HepG2 (cell line): Measurements from ENCODE around the gene GDAP1L1. TPM values are rescaled to one million over a fixed set of nuclear protein-coding genes. Genes with fewer than 3 reads are reported as not detected.

Experiments used
- HDAC2 ChIP-seq: sonication (generic); formaldehyde crosslinking; IDR thresholded peaks from 2 replicates; pipeline ENCODE4 v1.4.0; 2020; ENCODE audit warnings: missing genetic modification reagents
- HMGXB4 ChIP-seq, 2 experiments: sonication (generic) in 1 of 2; formaldehyde crosslinking in 1 of 2; IDR thresholded peaks; 2 replicates each; pipeline versions ENCODE4 v1.4.0 to v1.6.1; 2018 to 2020; ENCODE audit warnings: missing genetic modification reagents in 2 of 2, borderline replicate concordance in 1 of 2, low read depth in 1 of 2, mild to moderate bottlenecking in 1 of 2, missing biosample characterization in 1 of 2
- MIER2 ChIP-seq: IDR thresholded peaks from 2 replicates; pipeline ENCODE4 v1.6.1; 2016; ENCODE audit warnings: missing biosample characterization, missing genetic modification reagents
- PAXIP1 ChIP-seq: sonication (generic); formaldehyde crosslinking; conservative IDR thresholded peaks from 2 replicates; pipeline ENCODE4 v1.4.0; 2020; ENCODE audit warnings: mild to moderate bottlenecking, missing genetic modification reagents, moderate library complexity
- SRY ChIP-seq: sonication (generic); formaldehyde crosslinking; IDR thresholded peaks from 2 replicates; pipeline ENCODE4 v1.8.0; 2022; ENCODE audit warnings: mild to moderate bottlenecking, missing genetic modification reagents
- ZBTB34 ChIP-seq: sonication (generic); formaldehyde crosslinking; IDR thresholded peaks from 2 replicates; pipeline ENCODE4 v1.8.0; 2022; ENCODE audit warnings: mild to moderate bottlenecking, missing genetic modification reagents
- ZMAT3 ChIP-seq: sonication (generic); formaldehyde crosslinking; conservative IDR thresholded peaks from 2 replicates; pipeline ENCODE4 v1.7.0; 2021; ENCODE audit warnings: missing genetic modification reagents
- ZNF17 ChIP-seq: sonication (generic); formaldehyde crosslinking; IDR thresholded peaks from 2 replicates; pipeline ENCODE4 v1.5.0; 2020; ENCODE audit warnings: mild to moderate bottlenecking, missing genetic modification reagents
- ZNF33A ChIP-seq: sonication (generic); formaldehyde crosslinking; IDR thresholded peaks from 2 replicates; pipeline ENCODE4 v1.5.1; 2020; ENCODE audit warnings: missing genetic modification reagents, mild to moderate bottlenecking, moderate library complexity, borderline replicate concordance
- ZNF776 ChIP-seq: sonication (generic); formaldehyde crosslinking; IDR thresholded peaks from 2 replicates; pipeline ENCODE4 v1.4.0; 2020; ENCODE audit warnings: mild to moderate bottlenecking, missing genetic modification reagents
- polyA plus RNA-seq, 8 experiments: library from polyadenylated mRNA; depleted of rRNA in 3 of 8; stranded (reverse) in 7 of 8; unstranded in 1 of 8; fragments of >200 nt; fragmentation: Illumina TruSeq in 4 of 8; extraction: Trizol in 4 of 8; gene quantifications; 2 replicates each; pipeline versions ENCODE4 v1.2.1 to v1.2.3, GENCODE V29; 2011 to 2016; ENCODE audit warnings: low read depth in 4 of 8, missing spikeins in 1 of 8, mixed read lengths in 1 of 8; ENCODE audit not compliant: insufficient read depth in 1 of 8
- total RNA-seq, 5 experiments: library from RNA; depleted of rRNA; stranded (reverse); fragments of >200 nt; fragmentation: Illumina TruSeq; extraction: Trizol; gene quantifications; 2 replicates each; pipeline ENCODE4 v1.2.3, GENCODE V29; 2016; ENCODE audit warnings: low read depth in 1 of 5
- TF ChIP-seq, protein P1 (sequence below): sonication (generic); formaldehyde crosslinking; IDR thresholded peaks from 2 replicates; pipeline ENCODE4 v1.4.0; 2020; ENCODE audit warnings: missing genetic modification reagents
- TF ChIP-seq, protein P2 (sequence below): sonication (generic); formaldehyde crosslinking; IDR thresholded peaks from 2 replicates; pipeline ENCODE4 v1.4.0; 2020; ENCODE audit warnings: mild to moderate bottlenecking, missing genetic modification reagents, borderline replicate concordance

Gene GDAP1L1
- total and polyA plus RNA-seq, 2 of the 13 experiments (the other 11 are each of a cell fraction or from before 2014, with no cell fraction given): 0.04 TPM; not detected in 1

- TF ChIP-seq PAXIP1 (no peak), HDAC2 (CRISPR knock-in tag) (peak; percentile 19; the same call in 1 of the 2 replicates), ZMAT3 (CRISPR knock-in tag) (no peak; the same call in 1 of the 2 replicates), MIER2 (CRISPR knock-in tag) (peak; percentile 58; the same call in 1 of the 2 replicates), ZNF776 (no peak), HMGXB4 (CRISPR knock-in tag; IDR thresholded peaks at IDR 0.05; ENCODE audit: borderline replicate concordance in 1 of 2, low read depth in 1 of 2) (no peak), ZBTB34 (CRISPR knock-in tag) (no peak), SRY (CRISPR knock-in tag) (peak; percentile 50; the same call in 1 of the 2 replicates), ZNF33A (CRISPR knock-in tag) (0 out of 2 replicates have a peak, but pooled peaks have one; percentile 2), ZNF17 (CRISPR knock-in tag) (peak; percentile 89; the same call in 1 of the 2 replicates)
- TF ChIP-seq, protein P1, sequence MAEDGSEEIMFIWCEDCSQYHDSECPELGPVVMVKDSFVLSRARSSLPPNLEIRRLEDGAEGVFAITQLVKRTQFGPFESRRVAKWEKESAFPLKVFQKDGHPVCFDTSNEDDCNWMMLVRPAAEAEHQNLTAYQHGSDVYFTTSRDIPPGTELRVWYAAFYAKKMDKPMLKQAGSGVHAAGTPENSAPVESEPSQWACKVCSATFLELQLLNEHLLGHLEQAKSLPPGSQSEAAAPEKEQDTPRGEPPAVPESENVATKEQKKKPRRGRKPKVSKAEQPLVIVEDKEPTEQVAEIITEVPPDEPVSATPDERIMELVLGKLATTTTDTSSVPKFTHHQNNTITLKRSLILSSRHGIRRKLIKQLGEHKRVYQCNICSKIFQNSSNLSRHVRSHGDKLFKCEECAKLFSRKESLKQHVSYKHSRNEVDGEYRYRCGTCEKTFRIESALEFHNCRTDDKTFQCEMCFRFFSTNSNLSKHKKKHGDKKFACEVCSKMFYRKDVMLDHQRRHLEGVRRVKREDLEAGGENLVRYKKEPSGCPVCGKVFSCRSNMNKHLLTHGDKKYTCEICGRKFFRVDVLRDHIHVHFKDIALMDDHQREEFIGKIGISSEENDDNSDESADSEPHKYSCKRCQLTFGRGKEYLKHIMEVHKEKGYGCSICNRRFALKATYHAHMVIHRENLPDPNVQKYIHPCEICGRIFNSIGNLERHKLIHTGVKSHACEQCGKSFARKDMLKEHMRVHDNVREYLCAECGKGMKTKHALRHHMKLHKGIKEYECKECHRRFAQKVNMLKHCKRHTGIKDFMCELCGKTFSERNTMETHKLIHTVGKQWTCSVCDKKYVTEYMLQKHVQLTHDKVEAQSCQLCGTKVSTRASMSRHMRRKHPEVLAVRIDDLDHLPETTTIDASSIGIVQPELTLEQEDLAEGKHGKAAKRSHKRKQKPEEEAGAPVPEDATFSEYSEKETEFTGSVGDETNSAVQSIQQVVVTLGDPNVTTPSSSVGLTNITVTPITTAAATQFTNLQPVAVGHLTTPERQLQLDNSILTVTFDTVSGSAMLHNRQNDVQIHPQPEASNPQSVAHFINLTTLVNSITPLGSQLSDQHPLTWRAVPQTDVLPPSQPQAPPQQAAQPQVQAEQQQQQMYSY (CRISPR knock-in tag): no peak
- TF ChIP-seq, protein P2, sequence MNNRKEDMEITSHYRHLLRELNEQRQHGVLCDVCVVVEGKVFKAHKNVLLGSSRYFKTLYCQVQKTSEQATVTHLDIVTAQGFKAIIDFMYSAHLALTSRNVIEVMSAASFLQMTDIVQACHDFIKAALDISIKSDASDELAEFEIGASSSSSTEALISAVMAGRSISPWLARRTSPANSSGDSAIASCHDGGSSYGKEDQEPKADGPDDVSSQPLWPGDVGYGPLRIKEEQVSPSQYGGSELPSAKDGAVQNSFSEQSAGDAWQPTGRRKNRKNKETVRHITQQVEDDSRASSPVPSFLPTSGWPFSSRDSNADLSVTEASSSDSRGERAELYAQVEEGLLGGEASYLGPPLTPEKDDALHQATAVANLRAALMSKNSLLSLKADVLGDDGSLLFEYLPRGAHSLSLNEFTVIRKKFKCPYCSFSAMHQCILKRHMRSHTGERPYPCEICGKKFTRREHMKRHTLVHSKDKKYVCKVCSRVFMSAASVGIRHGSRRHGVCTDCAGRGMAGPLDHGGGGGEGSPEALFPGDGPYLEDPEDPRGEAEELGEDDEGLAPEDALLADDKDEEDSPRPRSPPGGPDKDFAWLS (CRISPR knock-in tag): peak; percentile 87; the same call in 1 of the 2 replicates
Observed at GRCh38 chr20:44209686-44210405, 37.3 kb upstream of the GDAP1L1 start (continued).
